Glomerular endothelial cell (primary cell): ENCODE measurements around the gene POLN. TPM values are rescaled to one million over a fixed set of nuclear protein-coding genes. Genes with fewer than 3 reads are reported as not detected.
"Not testable (repeated sequence)": the region's sequence is repeated elsewhere in the genome, so short reads cannot be mapped to it uniquely, and the experiment has no call there.

Experiments used
- DNase-seq: peaks from one replicate; pipeline ENCODE4 v3.0.0-alpha.2; 2011; ENCODE audit warnings: low read depth, low spot score; ENCODE audit errors: extremely low read depth
- total RNA-seq: library from RNA; depleted of rRNA; stranded (reverse); fragments of >200 nt; gene quantifications from 2 replicates; pipeline ENCODE4 v1.2.3, GENCODE V29; 2015

Gene POLN
- total RNA-seq, 1 donor from 2014 or later = 1.6 TPM

GRCh38 chr4:2275546-2276251 lies 33.8 kb upstream of the POLN start:
- no peak for DNase-seq

DNA sequence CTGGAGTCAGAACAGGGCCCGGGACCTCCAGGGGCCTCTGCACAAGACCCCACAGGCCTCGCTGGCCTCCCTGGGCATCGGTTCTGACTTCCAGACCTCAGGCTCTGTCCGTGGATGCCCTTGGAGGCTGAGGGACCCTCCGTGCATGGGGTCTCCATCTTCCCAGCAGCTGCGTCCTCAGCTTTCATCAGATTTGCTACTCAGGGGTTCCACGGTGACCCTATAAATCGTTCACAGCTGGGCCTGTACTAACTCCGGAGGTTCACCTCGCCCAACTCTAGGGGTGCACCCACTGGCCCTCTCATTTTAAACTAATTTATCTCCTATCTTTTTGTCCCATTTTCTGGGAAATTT lies 33.1 kb upstream of the POLN start:
- not testable (repeated sequence) for DNase-seq

DNA sequence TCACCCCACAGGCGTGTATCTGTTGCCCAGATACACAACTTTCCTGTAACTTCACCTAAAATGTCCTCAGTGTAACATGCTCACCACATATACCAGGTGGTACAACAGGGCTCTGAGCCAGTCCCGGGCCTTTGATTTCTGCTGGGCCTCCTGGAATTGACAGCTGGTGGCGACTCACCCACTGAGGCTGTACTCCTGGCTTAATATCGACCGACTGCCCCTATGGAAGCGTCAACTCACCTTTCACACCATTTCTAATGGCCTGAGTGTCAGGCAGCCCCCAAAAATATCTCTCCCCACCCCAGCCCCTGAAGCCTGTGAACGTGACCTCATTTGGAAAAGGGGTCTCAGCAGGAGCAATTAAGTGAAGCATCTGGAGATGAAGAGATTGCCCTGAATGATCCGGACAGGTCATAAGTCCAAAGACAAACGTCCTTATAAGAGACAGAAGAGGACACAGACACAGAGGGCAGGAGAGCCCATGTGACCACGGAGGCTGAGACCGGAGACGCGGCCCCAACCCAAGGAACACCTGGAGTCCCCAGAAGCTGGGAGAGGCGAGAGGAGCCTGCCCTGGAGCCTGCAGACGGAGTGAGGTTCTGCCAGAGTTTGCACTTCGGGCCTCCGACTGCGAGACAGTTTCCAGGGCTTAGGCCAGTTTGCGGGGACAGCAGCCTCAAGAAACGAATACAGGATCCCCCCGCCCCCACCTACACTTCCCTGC lies 32.6 kb upstream of the POLN start:
- no peak for DNase-seq

GRCh38 chr4:2273657-2274319 lies 31.9 kb upstream of the POLN start:
- no peak for DNase-seq

GRCh38 chr4:2273221-2273620 lies 31.3 kb upstream of the POLN start:
- no peak for DNase-seq

- DNase-seq = no peak
These were observed 30.9 kb upstream of the POLN start for GRCh38 chr4:2272828-2273120.

DNA sequence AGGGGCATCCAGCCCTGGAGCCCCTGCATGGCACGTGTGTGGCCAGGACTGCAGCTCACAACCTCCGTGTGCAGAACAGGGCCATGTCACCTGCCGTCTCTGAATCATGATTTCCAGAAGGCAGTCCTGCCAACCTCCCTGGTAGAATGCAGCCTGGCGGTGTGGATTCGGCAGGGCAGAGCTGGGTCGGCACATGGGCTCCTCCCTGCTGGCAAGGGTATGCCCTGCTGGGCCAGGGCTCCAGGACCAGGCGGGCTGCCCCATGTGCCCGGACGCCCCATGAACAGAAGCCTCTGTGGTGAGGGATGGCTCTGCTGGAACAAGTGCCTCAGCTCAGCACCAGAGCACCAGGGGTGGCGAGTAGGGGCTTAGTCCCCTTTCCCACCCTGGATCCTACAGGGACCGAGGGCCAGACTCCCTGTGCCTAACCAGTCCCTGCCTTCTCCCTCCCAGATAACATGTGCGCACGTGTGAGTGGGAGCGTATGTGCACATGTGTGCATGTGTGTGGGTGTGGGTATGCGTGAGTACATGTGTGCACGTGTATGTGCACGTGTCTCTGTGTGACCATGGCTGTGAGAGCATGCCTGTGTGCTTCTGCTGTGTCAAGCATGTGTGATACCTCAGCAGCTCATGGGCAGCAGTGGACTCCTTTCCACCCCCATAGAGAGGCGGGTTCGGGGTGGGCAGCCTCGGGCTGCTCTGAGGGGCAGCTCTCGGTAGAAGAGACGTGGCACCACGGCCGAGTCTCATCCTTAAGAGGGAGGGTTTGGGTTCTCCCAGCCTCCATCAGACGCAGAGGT lies 30.3 kb upstream of the POLN start:
- DNase-seq = no peak

DNA sequence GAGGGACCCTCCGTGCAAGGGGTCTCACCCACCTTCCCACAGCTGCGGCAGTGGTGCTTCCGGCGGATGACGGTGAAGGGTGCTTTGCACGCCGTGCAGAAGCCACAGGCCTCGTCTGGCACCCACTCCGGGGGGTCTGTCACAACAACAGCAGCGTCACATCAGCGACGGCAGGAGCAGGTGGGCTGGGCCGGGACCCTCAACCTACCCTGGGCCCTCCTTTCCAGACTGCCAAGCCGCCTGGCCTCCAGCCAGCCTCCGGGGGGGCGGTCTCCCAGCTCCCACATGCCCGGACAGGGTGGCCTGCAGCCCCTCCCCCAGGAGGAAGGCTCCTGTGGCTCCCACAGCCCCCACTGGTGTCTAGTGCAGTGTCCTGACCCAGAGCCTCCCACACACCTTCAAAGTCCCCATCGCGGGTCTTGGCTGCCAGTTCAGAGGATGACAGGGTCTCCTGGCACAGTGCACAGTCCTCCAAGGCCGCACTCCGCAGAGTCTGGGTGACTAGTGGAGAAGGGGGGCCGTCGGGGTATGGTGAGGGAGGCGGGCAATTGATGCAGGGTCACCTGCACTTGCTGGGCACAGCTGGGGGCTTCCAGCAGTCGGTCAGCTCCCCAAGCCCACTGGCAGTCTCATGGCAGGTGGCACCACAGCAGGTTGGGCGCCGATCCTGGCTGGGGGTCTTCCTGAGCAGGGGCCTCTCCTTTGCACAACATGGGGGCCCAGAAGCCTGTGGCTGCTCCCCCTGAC lies 29.5 kb upstream of the POLN start:
- no peak for DNase-seq

- no peak for DNase-seq
These were observed 28.6 kb upstream of the POLN start for GRCh38 chr4:2270341-2271165.

GRCh38 chr4:2269618-2270163 lies 27.8 kb upstream of the POLN start:
- DNase-seq = no peak

- no peak for DNase-seq
These were observed 27.2 kb upstream of the POLN start for GRCh38 chr4:2269206-2269531.

DNA sequence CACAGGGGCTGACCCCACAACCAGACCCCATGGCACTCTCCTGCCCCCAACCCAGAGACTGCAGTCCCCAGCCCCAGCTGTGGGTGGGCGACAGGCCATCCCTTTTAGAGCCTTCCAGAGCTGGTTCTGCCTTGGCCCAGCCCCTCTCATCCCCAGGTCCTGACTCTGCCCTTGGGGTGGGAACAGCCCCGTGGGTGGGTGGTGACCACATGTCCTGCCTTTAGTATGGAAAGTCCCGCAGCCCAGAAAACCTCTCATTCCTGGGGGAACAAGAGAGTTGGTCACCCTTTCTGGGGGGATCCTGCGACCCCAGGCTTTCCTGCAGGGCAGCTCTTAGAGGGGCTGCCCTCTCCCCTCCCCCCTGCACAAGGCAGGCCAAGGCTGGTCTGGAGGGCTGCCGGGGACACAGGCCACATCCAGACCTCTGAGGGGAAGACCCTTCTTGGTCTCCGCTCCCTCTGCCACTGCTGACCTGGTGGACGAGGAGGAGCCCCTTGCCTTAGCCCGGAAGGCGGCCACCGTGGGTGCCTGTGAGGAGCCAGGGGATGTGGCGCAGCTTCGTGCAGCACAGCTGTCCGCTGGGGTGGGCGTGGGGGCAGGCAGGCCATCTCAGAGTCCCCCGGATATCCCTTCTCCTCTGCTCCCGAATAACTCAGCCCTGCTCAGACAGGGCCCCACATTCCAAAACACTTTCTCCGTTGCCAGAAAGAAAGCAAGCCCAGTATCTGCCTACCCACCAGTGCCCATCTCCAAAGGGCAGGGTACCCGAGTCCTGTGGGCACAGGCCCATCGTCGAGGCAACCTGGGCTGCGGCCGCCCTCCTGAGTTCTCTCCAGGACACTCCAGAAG lies 26.7 kb upstream of the POLN start:
- DNase-seq = no peak

GRCh38 chr4:2267841-2268240 lies 25.9 kb upstream of the POLN start:
- no peak for DNase-seq

DNA sequence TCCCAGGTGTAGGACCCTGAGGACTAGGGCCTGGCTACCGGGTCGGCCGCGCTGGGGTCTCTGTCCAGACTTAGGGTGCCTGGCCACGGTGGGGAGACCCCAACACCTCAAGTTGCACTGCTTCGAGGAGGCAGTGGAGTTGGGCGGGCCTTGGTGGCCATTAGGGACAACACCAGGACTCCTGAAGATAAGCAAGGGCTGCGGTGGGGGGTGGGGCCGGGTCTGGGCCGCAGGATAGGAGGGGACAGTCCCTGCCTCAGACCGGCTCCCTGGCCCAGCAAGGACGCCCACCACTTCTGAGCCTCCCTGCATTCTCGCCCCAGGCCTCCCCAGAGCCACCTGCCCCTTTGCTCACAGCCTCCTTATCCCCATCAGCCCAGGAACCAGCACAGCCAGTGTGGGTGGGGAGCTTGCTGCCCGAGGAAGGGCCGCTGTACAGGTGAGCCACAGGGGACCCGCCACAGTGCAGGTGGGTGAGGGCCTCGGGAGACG lies 25.4 kb upstream of the POLN start:
- DNase-seq = no peak

GRCh38 chr4:2266821-2267220 lies 24.9 kb upstream of the POLN start:
- no peak for DNase-seq

GRCh38 chr4:2266181-2266580 lies 24.3 kb upstream of the POLN start:
- DNase-seq = no peak

DNA sequence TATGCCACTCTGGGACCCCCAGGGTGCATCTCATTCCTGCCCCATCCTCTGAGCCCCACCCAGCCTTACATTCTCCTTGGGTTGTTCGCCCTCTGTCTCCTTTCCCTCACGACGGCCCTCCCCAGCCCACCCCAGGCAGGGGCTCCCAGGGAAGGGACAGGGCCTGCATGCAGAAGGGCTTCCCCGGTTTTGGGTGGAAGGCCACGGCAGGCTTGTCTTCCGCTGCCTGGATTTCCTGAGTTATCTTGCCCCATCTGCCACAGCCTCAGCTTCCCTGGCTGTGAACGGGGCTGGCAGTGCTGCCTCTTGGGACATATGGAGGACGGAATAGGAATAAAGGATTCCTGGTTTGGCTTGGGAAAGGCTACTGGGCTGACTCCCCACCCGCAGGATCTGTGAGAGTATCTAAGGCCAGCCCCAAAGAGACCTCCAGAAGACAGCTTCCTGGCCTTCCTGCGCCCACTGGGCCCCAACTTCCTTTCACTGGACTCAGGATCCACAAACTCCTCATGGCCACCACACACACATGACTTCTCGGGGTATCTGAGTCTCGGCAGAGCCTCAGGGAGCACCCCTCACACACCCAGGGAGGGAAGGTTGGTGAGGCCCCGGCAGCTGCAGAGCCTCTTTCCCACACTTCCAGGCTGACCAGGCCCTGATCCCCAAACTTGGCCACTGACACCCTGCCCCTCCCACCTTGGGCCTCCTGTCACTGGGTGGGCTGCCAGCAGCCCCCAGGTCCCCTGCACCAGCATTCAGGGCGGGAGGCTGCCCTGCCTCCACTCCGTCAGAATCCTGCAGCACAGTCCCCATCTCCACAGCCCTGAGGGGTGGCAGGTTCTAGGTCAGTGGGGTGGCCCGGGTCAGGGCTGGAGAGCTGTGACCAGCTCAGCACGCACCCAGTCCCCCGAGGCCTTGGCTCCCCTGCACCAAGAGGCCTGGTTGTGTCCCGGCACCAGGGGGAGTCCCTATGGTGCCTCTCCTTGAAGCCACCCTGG lies 23.5 kb upstream of the POLN start:
- DNase-seq = no peak
